Vagina (tissue), 2 donors: ENCODE data around the gene SLC9A9.

Source experiments
- POLR2A ChIP-seq, 2 donors: fragments of 450-650 bp; IDR thresholded peaks; one replicate each; pipeline ENCODE4 v1.6.1; 2017; ENCODE audit warnings: antibody characterized with exemption in 2 of 2, mild to moderate bottlenecking in 2 of 2, moderate library complexity in 2 of 2
- POLR2AphosphoS5 ChIP-seq, 2 donors: sonication (generic); formaldehyde crosslinking; IDR thresholded peaks; one replicate each; pipeline ENCODE4 v1.9.0; 2017; ENCODE audit warnings: antibody characterized with exemption in 2 of 2, mild to moderate bottlenecking in 2 of 2, low read depth in 1 of 2; ENCODE audit not compliant: insufficient read depth in 1 of 2
- TF ChIP-seq, protein P1 (sequence below), 3 experiments: fragments of 450-650 bp in 2 of 3; fragments of 200-600 bp in 1 of 3; sonication (generic) in 1 of 3; IDR thresholded peaks; one replicate each; pipeline ENCODE4 v1.5.1; 2017 to 2019; ENCODE audit warnings: antibody characterized with exemption in 3 of 3, mild to moderate bottlenecking in 2 of 3, moderate library complexity in 2 of 3

DNA sequence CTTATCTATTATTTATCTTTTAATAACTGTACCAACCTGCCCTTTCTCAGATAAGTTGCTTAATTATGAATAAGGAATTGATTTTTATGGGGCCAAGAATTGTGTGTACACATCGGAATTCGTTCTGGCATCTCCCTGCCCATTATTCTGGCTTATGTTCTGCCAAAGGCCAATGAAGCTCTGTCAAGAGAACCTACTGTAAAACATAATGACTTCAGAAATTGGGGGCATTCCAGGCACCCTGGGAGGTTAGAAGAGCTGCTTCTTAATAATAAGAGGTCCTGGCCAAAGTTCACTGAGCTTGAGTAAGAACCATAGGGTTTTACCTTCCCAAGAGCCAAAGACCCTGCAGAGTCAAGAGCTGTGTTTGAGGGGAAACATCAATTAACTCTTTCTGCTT is 261.7 kb downstream of the SLC9A9 start:
- TF ChIP-seq POLR2A (IDR thresholded peaks at IDR 0.05) (no peak), POLR2AphosphoS5 (IDR thresholded peaks at IDR 0.05; ENCODE audit: insufficient read depth in 1 of 2, low read depth in 1 of 2) (peak in 1 of 2 donors; percentile 8)
- TF ChIP-seq, protein P1, sequence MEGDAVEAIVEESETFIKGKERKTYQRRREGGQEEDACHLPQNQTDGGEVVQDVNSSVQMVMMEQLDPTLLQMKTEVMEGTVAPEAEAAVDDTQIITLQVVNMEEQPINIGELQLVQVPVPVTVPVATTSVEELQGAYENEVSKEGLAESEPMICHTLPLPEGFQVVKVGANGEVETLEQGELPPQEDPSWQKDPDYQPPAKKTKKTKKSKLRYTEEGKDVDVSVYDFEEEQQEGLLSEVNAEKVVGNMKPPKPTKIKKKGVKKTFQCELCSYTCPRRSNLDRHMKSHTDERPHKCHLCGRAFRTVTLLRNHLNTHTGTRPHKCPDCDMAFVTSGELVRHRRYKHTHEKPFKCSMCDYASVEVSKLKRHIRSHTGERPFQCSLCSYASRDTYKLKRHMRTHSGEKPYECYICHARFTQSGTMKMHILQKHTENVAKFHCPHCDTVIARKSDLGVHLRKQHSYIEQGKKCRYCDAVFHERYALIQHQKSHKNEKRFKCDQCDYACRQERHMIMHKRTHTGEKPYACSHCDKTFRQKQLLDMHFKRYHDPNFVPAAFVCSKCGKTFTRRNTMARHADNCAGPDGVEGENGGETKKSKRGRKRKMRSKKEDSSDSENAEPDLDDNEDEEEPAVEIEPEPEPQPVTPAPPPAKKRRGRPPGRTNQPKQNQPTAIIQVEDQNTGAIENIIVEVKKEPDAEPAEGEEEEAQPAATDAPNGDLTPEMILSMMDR (IDR thresholded peaks at IDR 0.05) = no peak
